Vagina (tissue), 2 donors: ENCODE results near the gene SRRM3. TPM values are rescaled to one million over a fixed set of nuclear protein-coding genes. Genes with fewer than 3 reads are reported as not detected.

ENCODE experiments used
- DNase-seq, 2 donors: peaks; one replicate each; pipeline ENCODE4 v3.0.0-alpha.2; 2017; ENCODE audit errors: extremely low spot score in 2 of 2
- H3K27ac ChIP-seq: fragments of 200-600 bp; sonication (generic); one replicate; pipeline ENCODE4 v1.5.1; 2019
- H3K27me3 ChIP-seq: fragments of 200-600 bp; sonication (generic); one replicate; pipeline ENCODE4 v1.5.1; 2019
- H3K36me3 ChIP-seq, 2 donors: fragments of 200-600 bp; sonication (generic); one replicate each; pipeline ENCODE4 v1.5.1; 2017 to 2019
- H3K4me1 ChIP-seq: fragments of 200-600 bp; sonication (generic); one replicate; pipeline ENCODE4 v1.5.1; 2019
- H3K4me3 ChIP-seq, 2 donors: fragments of 200-600 bp; sonication (generic); 1 replicate in 1 of 2; 2 replicates in 1 of 2; pipeline ENCODE4 v1.5.1; 2016 to 2019
- H3K9me3 ChIP-seq: fragments of 200-600 bp; sonication (generic); one replicate; pipeline ENCODE4 v1.5.1; 2019
- CTCF ChIP-seq, 3 experiments: fragments of 450-650 bp in 2 of 3; fragments of 200-600 bp in 1 of 3; sonication (generic) in 1 of 3; IDR thresholded peaks; one replicate each; pipeline ENCODE4 v1.5.1; 2017 to 2019; ENCODE audit warnings: antibody characterized with exemption in 3 of 3, mild to moderate bottlenecking in 2 of 3, moderate library complexity in 2 of 3
- POLR2A ChIP-seq, 2 donors: fragments of 450-650 bp; IDR thresholded peaks; one replicate each; pipeline ENCODE4 v1.6.1; 2017; ENCODE audit warnings: antibody characterized with exemption in 2 of 2, mild to moderate bottlenecking in 2 of 2, moderate library complexity in 2 of 2
- POLR2AphosphoS5 ChIP-seq, 2 donors: sonication (generic); formaldehyde crosslinking; IDR thresholded peaks; one replicate each; pipeline ENCODE4 v1.9.0; 2017; ENCODE audit warnings: antibody characterized with exemption in 2 of 2, mild to moderate bottlenecking in 2 of 2, low read depth in 1 of 2; ENCODE audit not compliant: insufficient read depth in 1 of 2
- intact Hi-C: fragments of 100-400 bp; cut with DNase I; formaldehyde crosslinking; loops from one replicate; pipeline ENCODE4 v1.15.1; 2023
- total RNA-seq: library from RNA; depleted of rRNA; stranded (reverse); fragments of >200 nt; gene quantifications from one replicate; pipeline ENCODE4 v1.2.3, GENCODE V29; 2016

SRRM3 gene
- total RNA-seq, 1 donor from 2014 or later: 9.8 TPM

DNA sequence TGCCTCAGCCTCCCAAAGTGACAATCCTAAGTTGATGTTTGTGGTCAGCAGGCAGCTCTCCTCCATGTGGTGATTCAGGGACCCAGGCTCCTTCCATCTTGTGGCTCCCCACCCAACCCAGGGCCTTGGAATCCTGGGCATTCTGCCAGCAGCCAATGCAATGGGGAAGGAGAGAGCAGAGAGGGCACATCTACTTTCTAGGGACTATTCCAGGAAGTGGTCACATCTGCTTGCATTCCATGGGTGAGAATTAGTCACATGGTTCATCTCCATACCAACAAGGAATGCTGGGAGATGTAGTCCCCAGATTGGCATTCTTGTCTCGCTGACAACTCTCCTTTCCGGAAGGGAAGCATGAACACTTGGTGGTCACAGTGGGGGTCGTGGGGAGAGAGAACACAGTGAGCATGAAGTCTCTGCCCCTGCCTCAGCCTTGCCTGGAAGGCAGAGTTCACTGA is 9.9 kb upstream of the SRRM3 start:
- intact Hi-C loops: no loop called here

DNA sequence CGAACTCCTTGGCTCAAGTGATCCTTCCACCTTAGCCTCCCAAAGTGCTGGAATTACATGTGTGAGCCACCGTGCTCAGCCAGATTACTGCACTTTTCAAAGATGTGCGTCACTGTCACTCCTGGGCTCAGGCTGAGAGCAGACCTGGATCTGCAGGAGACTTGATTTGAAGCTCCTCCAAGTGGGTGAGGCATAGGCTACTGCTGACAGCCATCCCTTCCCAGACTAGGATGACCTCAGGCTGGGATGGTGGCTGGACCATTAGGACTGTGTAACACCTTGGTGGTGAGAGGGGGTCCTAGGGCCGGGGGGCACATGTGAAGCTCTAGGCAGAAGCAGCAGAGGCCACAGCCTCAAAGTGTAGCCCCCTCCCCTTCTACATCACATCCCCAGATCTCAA is 8.2 kb upstream of the SRRM3 start:
- intact Hi-C loops: no loop called here
- no peak for TF ChIP-seq POLR2A (IDR thresholded peaks at IDR 0.05)
- TF ChIP-seq CTCF (IDR thresholded peaks at IDR 0.05): no peak
- no peak for TF ChIP-seq POLR2AphosphoS5 (IDR thresholded peaks at IDR 0.05; ENCODE audit: insufficient read depth in 1 of 2, low read depth in 1 of 2)

More for the DNA sequence above, 9.9 kb upstream of the SRRM3 start:
- DNase-seq: no peak
- TF ChIP-seq POLR2AphosphoS5 (IDR thresholded peaks at IDR 0.05; ENCODE audit: insufficient read depth in 1 of 2, low read depth in 1 of 2) (no peak), POLR2A (IDR thresholded peaks at IDR 0.05) (no peak), CTCF (IDR thresholded peaks at IDR 0.05) (no peak)
- Histone ChIP-seq H3K4me1 (no peaks in the 10 kb centered on the region), H3K27ac (no peak overlapping the region), H3K9me3 (no peaks in the 10 kb centered on the region), H3K27me3 (no peaks in the 10 kb centered on the region), H3K4me3 (no peak overlapping the region), H3K36me3 (no peaks in the 10 kb centered on the region)

GRCh38 chr7:76193883-76194282 is 7.8 kb upstream of the SRRM3 start:
- no peaks in the 10 kb centered on the region for H3K9me3 ChIP-seq
- H3K36me3 ChIP-seq: no peaks in the 10 kb centered on the region
- TF ChIP-seq POLR2AphosphoS5 (IDR thresholded peaks at IDR 0.05; ENCODE audit: insufficient read depth in 1 of 2, low read depth in 1 of 2) (no peak), POLR2A (IDR thresholded peaks at IDR 0.05) (no peak), CTCF (IDR thresholded peaks at IDR 0.05) (no peak)
- no peak overlapping the region for H3K27ac ChIP-seq
- H3K4me3 ChIP-seq: no peak overlapping the region
- intact Hi-C loops: no loop called here
- no peak for DNase-seq
- H3K4me1 ChIP-seq: no peaks in the 10 kb centered on the region
- H3K27me3 ChIP-seq: no peaks in the 10 kb centered on the region

More for the DNA sequence above, 8.2 kb upstream of the SRRM3 start:
- DNase-seq: no peak
- Histone ChIP-seq H3K27me3 (no peaks in the 10 kb centered on the region), H3K4me3 (no peak overlapping the region), H3K9me3 (no peaks in the 10 kb centered on the region), H3K4me1 (no peaks in the 10 kb centered on the region), H3K27ac (no peak overlapping the region), H3K36me3 (no peaks in the 10 kb centered on the region)

DNA sequence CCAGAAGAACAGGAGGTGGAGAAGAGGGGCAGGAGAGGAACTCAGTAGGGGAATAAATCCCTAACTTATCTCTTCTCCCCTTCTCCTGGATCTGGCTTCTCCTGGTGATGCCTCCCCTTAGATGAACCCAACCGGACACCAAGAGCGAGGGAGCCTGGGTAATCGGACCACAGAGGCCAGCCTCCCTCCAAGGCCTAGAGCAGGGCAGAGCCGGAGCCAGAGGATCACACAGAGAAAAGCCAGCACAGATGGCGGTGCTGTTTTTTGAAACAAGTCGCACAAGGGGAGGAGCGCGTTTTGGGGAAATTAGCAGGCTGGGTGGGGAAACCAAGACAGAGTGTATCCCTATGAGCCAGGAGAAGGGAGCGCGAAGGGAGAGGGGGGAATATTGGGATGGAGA is 4.9 kb upstream of the SRRM3 start:
- H3K4me1 ChIP-seq: no peaks in the 10 kb centered on the region
- no peak overlapping the region for H3K4me3 ChIP-seq
- no peaks in the 10 kb centered on the region for H3K27me3 ChIP-seq
- intact Hi-C loops: no loop called here
- H3K9me3 ChIP-seq: no peaks in the 10 kb centered on the region
- no peaks in the 10 kb centered on the region for H3K36me3 ChIP-seq
- TF ChIP-seq POLR2A (IDR thresholded peaks at IDR 0.05) (no peak), POLR2AphosphoS5 (IDR thresholded peaks at IDR 0.05; ENCODE audit: insufficient read depth in 1 of 2, low read depth in 1 of 2) (no peak), CTCF (IDR thresholded peaks at IDR 0.05) (no peak)
- no peak for DNase-seq
- no peak overlapping the region for H3K27ac ChIP-seq

- Histone ChIP-seq H3K27ac (no peak overlapping the region), H3K36me3 (no peaks in the 10 kb centered on the region), H3K4me1 (no peaks in the 10 kb centered on the region), H3K4me3 (no peak overlapping the region), H3K27me3 (no peaks in the 10 kb centered on the region), H3K9me3 (no peaks in the 10 kb centered on the region)
- DNase-seq: no peak
- TF ChIP-seq CTCF (IDR thresholded peaks at IDR 0.05): no peak
- TF ChIP-seq POLR2A (IDR thresholded peaks at IDR 0.05): no peak
- TF ChIP-seq POLR2AphosphoS5 (IDR thresholded peaks at IDR 0.05; ENCODE audit: insufficient read depth in 1 of 2, low read depth in 1 of 2): no peak
- intact Hi-C loops: no loop called here
Observed at GRCh38 chr7:76198202-76198601, 3.5 kb upstream of the SRRM3 start.
